Effector memory CD8-positive, alpha-beta T cell (primary cell): ENCODE measurements around the gene PRSS2.
A peak's percentile ranks its signal among the peaks of the same experiment; 100 is the strongest.

Experiments
- ATAC-seq: fragments of 150-1000 bp; cut with Tn5 transposase; replicated peaks from 2 replicates; pipeline ENCODE4 v1.10.0; 2021; ENCODE audit warnings: mild to moderate bottlenecking, moderate library complexity
- DNase-seq, 3 experiments: peaks; one replicate each; pipeline ENCODE4 v3.0.0; 2021
- H3K27ac Mint-ChIP-seq, 2 donors: one replicate each; pipeline ENCODE4 v1.8.0; 2022; ENCODE audit warnings: mild to moderate bottlenecking in 2 of 2, mixed read lengths in 2 of 2, moderate library complexity in 2 of 2
- H3K27me3 Mint-ChIP-seq, 2 donors: one replicate each; pipeline ENCODE4 v1.8.0; 2022; ENCODE audit warnings: mixed read lengths in 2 of 2
- H3K36me3 Mint-ChIP-seq: one replicate; pipeline ENCODE4 v1.8.0; 2022; ENCODE audit warnings: mild to moderate bottlenecking, moderate library complexity, mixed read lengths; ENCODE audit not compliant: insufficient read depth
- H3K4me1 Mint-ChIP-seq, 2 donors: one replicate each; pipeline ENCODE4 v1.8.0; 2022; ENCODE audit warnings: low read depth in 2 of 2, mixed read lengths in 2 of 2
- H3K4me3 Mint-ChIP-seq, 2 donors: one replicate each; pipeline ENCODE4 v1.8.0; 2022; ENCODE audit warnings: mild to moderate bottlenecking in 2 of 2, mixed read lengths in 2 of 2, moderate library complexity in 2 of 2
- H3K9me3 Mint-ChIP-seq, 2 donors: one replicate each; pipeline ENCODE4 v1.8.0; 2022; ENCODE audit warnings: mixed read lengths in 2 of 2

Gene PRSS2

GRCh38 chr7:142785841-142786250, 15.1 kb downstream of the PRSS2 start:
- DNase-seq (peak; percentile 67 to 69 (median 69)), ATAC-seq (peak; percentile 81)
- H3K4me1 Mint-ChIP-seq = peaks cover 14 to 22% of the 10 kb centered on the region in 2 donors
- H3K36me3 Mint-ChIP-seq = peaks cover 62% of the 10 kb centered on the region
- peak overlapping the region; percentile 97 to 99 for H3K27ac Mint-ChIP-seq
- no peaks in the 10 kb centered on the region for H3K27me3 Mint-ChIP-seq
- no peaks in the 10 kb centered on the region for H3K9me3 Mint-ChIP-seq
- peak overlapping the region; percentile 77 to 92 for H3K4me3 Mint-ChIP-seq

- peaks cover 75% of the 10 kb centered on the region for H3K36me3 Mint-ChIP-seq
- peak overlapping the region; percentile 99 for H3K27ac Mint-ChIP-seq
- peak overlapping the region; percentile 92 to 99 for H3K4me3 Mint-ChIP-seq
- H3K27me3 Mint-ChIP-seq = no peaks in the 10 kb centered on the region
- DNase-seq (no peak), ATAC-seq (no peak)
- H3K4me1 Mint-ChIP-seq = peaks cover 15 to 29% of the 10 kb centered on the region in 2 donors
- no peaks in the 10 kb centered on the region for H3K9me3 Mint-ChIP-seq
Measured at GRCh38 chr7:142787034-142787768, 16.4 kb downstream of the PRSS2 start.

GRCh38 chr7:142787783-142788182, 17.0 kb downstream of the PRSS2 start:
- ATAC-seq = no peak
- Mint-ChIP-seq H3K4me1 (peaks cover 21 to 33% of the 10 kb centered on the region in 2 donors), H3K9me3 (no peaks in the 10 kb centered on the region), H3K27me3 (no peaks in the 10 kb centered on the region), H3K27ac (peak overlapping the region; percentile 99), H3K4me3 (peak overlapping the region; percentile 92 to 99), H3K36me3 (peaks cover 81% of the 10 kb centered on the region)
- no peak for DNase-seq

GRCh38 chr7:142788303-142789289, 17.8 kb downstream of the PRSS2 start:
- Mint-ChIP-seq H3K27me3 (no peaks in the 10 kb centered on the region), H3K36me3 (peaks cover 85% of the 10 kb centered on the region), H3K27ac (peak overlapping the region; percentile 99), H3K9me3 (no peaks in the 10 kb centered on the region), H3K4me3 (peak overlapping the region; percentile 92 to 99), H3K4me1 (peaks cover 23 to 33% of the 10 kb centered on the region in 2 donors)
- DNase-seq (peak in 1 of 3 experiments; percentile 1), ATAC-seq (peak; percentile 16)

- H3K9me3 Mint-ChIP-seq = no peaks in the 10 kb centered on the region
- H3K4me1 Mint-ChIP-seq = peaks cover 26 to 38% of the 10 kb centered on the region in 2 donors
- H3K36me3 Mint-ChIP-seq = peaks cover 86% of the 10 kb centered on the region
- no peak for DNase-seq
- no peaks in the 10 kb centered on the region for H3K27me3 Mint-ChIP-seq
- peak overlapping the region; percentile 99 for H3K27ac Mint-ChIP-seq
- H3K4me3 Mint-ChIP-seq = peak overlapping the region; percentile 92 to 99
- no peak for ATAC-seq
Measured at GRCh38 chr7:142789441-142789840, 18.7 kb downstream of the PRSS2 start.

GRCh38 chr7:142790056-142790455, 19.3 kb downstream of the PRSS2 start:
- Mint-ChIP-seq H3K36me3 (peaks cover 84% of the 10 kb centered on the region), H3K4me3 (peak overlapping the region; percentile 92 to 99), H3K27ac (peak overlapping the region; percentile 99), H3K4me1 (peaks cover 30 to 42% of the 10 kb centered on the region in 2 donors), H3K9me3 (no peaks in the 10 kb centered on the region), H3K27me3 (no peaks in the 10 kb centered on the region)
- DNase-seq (no peak), ATAC-seq (no peak)

- Mint-ChIP-seq H3K4me3 (peak overlapping the region; percentile 92 to 99), H3K36me3 (peaks cover 82% of the 10 kb centered on the region), H3K27me3 (no peaks in the 10 kb centered on the region), H3K9me3 (no peaks in the 10 kb centered on the region), H3K27ac (peak overlapping the region; percentile 99), H3K4me1 (peaks cover 30 to 41% of the 10 kb centered on the region in 2 donors)
- DNase-seq = no peak
- ATAC-seq = no peak
Measured at GRCh38 chr7:142790555-142790954, 19.8 kb downstream of the PRSS2 start.

GRCh38 chr7:142791502-142791901, 20.7 kb downstream of the PRSS2 start:
- ATAC-seq = no peak

GRCh38 chr7:142792129-142792528, 21.4 kb downstream of the PRSS2 start:
- Mint-ChIP-seq H3K9me3 (no peaks in the 10 kb centered on the region), H3K4me3 (peak overlapping the region; percentile 92 to 99), H3K27me3 (no peaks in the 10 kb centered on the region), H3K27ac (peak overlapping the region; percentile 99), H3K4me1 (peaks cover 30 to 40% of the 10 kb centered on the region in 2 donors), H3K36me3 (peaks cover 83% of the 10 kb centered on the region)
- ATAC-seq = no peak
- DNase-seq = no peak

More at GRCh38 chr7:142791502-142791901, 20.7 kb downstream of the PRSS2 start:
- Mint-ChIP-seq H3K36me3 (peaks cover 83% of the 10 kb centered on the region), H3K27ac (peak overlapping the region; percentile 99), H3K4me1 (peaks cover 30 to 40% of the 10 kb centered on the region in 2 donors), H3K4me3 (peak overlapping the region; percentile 92 to 99), H3K9me3 (no peaks in the 10 kb centered on the region), H3K27me3 (no peaks in the 10 kb centered on the region)
- DNase-seq = no peak

GRCh38 chr7:142792593-142792992, 21.8 kb downstream of the PRSS2 start:
- no peaks in the 10 kb centered on the region for H3K9me3 Mint-ChIP-seq
- H3K4me1 Mint-ChIP-seq = peaks cover 30 to 43% of the 10 kb centered on the region in 2 donors
- peak overlapping the region; percentile 92 to 99 for H3K4me3 Mint-ChIP-seq
- peaks cover 83% of the 10 kb centered on the region for H3K36me3 Mint-ChIP-seq
- no peaks in the 10 kb centered on the region for H3K27me3 Mint-ChIP-seq
- ATAC-seq = no peak
- DNase-seq = no peak
- H3K27ac Mint-ChIP-seq = peak overlapping the region; percentile 99

- H3K9me3 Mint-ChIP-seq = no peaks in the 10 kb centered on the region
- peak overlapping the region; percentile 99 for H3K27ac Mint-ChIP-seq
- ATAC-seq = no peak
- H3K4me1 Mint-ChIP-seq = peaks cover 30 to 48% of the 10 kb centered on the region in 2 donors
- peaks cover 83% of the 10 kb centered on the region for H3K36me3 Mint-ChIP-seq
- DNase-seq = no peak
- H3K27me3 Mint-ChIP-seq = no peaks in the 10 kb centered on the region
- H3K4me3 Mint-ChIP-seq = peak overlapping the region; percentile 70 to 99
Measured at GRCh38 chr7:142793156-142793555, 22.4 kb downstream of the PRSS2 start.

- Mint-ChIP-seq H3K4me1 (peaks cover 43 to 62% of the 10 kb centered on the region in 2 donors), H3K36me3 (peaks cover 80% of the 10 kb centered on the region), H3K27me3 (no peaks in the 10 kb centered on the region), H3K27ac (peak overlapping the region; percentile 99), H3K9me3 (no peaks in the 10 kb centered on the region), H3K4me3 (peak overlapping the region; percentile 99 to 100)
- DNase-seq (peak in 1 of 3 experiments; percentile 42), ATAC-seq (peak; percentile 29)
Measured at GRCh38 chr7:142795339-142795863, 24.6 kb downstream of the PRSS2 start.

- peak overlapping the region; percentile 99 to 100 for H3K4me3 Mint-ChIP-seq
- ATAC-seq (no peak), DNase-seq (no peak)
- no peaks in the 10 kb centered on the region for H3K27me3 Mint-ChIP-seq
- peaks cover 80% of the 10 kb centered on the region for H3K36me3 Mint-ChIP-seq
- no peaks in the 10 kb centered on the region for H3K9me3 Mint-ChIP-seq
- peaks cover 49 to 66% of the 10 kb centered on the region in 2 donors for H3K4me1 Mint-ChIP-seq
- peak overlapping the region; percentile 99 for H3K27ac Mint-ChIP-seq
Measured at GRCh38 chr7:142796001-142796500, 25.3 kb downstream of the PRSS2 start.
